GM19035 (cell line): Measurements from ENCODE around the gene PLCB4.

Experiments
- ATAC-seq: cut with Tn5 transposase; IDR thresholded peaks from one replicate; pipeline ENCODE4 v1.9.1; 2021; ENCODE audit not compliant: unreplicated experiment

PLCB4 gene

DNA sequence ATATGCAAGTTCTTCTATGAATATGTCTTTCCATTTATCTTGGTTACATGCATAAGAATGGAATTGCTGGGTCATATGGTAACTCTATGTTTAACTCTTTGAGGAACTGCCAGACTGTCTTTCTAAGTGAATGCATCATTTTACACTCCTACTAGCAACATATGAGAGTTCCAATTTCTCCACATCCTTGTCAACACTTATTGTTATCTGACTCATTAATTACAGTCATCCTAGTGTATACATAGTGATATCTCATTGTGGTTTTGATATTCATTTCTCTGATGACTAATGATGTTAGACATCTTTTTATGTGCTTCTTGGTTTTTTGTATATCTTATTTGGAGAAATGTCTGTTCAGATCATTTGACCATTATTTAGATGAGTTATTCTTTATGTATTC is 348.8 kb downstream of the PLCB4 start:
- no peak for ATAC-seq

DNA sequence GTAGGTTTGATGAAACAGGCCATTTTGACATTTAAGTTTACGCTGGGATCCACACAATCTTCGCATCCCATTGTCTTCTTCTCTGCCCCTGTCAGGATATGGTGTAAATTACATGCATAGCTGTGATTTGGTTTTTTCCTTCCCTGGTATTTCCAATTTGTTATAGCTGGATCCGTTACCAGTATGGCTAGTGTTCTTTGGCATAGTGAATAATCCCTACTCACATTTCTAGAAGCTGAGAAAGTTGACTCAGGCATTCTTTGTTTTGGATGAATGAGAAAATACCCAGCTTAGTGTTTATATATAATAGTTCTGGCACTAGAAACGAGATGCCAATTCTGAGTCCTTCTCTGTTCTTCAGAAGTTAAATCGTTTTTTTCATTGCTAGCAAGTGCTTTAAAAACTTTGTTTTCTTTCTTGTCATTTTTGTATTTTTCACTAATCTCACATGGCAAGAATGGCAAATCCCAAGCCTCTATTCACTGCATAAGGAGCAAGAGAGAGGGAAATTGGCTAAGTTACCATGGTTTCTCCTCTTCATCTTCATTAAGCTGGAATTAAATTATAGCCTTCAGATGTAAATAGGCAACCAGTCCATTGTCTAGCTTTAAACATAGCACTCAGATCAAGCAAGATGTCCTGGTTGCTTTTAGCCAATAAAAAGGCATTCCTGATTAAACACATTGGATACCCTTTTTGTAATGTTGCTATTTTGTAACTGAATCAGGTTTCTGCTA is 353.6 kb downstream of the PLCB4 start:
- no peak for ATAC-seq

DNA sequence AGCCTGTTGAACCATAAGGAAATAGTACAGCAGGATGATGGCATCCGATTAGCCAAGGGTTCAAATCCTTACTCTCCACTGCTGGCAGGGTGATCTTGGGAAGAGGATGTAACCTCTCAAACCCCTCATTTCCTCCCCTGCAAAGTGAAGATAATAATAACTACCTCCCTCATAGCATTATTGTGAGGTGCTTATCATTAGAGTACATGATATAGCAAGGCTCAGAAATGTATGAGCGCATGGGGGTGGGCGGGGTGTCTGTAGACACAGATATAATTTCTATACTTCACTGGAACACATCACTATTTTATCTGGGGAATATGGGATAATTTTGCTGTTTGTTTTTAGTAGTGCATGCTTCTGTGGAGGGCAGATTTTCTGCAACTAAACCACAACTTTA is 355.7 kb downstream of the PLCB4 start:
- no peak for ATAC-seq

DNA sequence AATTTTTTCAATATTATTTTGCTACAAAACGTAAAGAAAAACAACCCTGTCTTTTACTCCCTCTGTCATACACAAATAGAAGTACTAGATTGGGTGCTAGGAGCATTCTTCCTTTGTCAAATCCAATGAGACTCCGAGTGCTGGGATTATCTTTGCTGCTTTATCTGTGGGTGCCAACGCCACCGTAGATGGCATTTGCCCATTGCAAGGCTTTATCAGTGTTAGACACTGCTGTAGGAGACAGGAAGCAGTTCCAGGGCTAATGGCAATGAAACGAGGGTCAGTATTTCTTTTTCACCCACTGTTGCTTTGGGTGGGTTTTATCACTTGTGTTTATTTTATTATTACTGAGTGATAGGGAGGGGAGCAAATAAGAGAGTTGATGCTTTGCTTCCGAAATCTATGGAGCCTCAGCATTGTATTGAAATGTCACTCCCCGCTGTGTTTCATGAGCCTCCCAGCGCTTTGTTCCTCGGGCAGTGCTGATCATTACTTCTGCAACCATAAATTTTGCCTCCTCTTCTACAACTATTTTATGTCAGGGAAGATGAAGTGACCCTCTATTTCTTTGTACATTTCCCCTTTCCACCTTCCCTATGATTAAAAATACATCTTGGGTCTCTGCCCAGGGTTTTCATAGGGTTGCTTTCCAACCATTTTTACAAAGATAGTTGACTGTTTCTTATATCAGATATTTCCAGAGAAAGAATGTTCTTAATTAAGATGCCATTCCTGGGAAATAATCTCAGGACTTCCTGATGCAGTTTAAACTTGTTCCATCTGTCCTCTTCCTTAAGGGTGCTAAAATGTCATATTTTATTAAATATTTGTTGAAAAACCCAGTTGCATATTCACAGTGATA is 358.8 kb downstream of the PLCB4 start:
- no peak for ATAC-seq

DNA sequence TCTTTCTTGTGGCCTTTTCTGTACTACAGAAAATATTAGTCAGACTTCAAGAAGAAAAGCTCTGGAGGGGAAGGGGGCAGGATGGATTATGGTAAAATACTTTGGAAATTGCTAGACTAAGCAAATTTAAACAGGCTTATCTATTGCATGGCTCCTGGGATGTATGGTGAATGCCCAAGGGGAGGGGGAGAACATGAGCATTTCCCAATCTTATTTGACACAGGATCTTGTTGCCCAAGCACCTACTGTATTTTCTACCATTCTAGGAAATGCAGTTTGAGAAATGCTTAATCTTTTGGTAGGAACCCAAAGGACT is 359.4 kb downstream of the PLCB4 start:
- no peak for ATAC-seq

DNA sequence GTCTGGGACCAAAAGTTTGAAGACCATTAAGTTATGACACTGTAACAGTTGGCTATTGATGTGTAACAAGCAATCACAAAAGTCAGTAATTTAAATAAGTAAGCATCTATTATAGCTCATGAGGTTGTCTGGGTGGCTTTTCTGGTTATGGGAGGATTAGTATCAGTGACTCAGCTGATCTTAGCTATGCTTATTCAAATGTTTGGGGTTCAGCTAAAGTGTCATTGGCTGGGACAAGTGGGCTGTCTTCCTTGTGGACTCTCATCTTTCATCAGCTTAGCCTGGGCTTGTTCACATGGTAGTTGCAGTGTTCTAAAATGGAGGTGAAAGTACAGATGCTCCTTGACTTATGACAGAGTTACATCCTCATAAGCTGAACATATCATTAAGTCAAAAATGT is 370.9 kb downstream of the PLCB4 start:
- ATAC-seq = no peak

DNA sequence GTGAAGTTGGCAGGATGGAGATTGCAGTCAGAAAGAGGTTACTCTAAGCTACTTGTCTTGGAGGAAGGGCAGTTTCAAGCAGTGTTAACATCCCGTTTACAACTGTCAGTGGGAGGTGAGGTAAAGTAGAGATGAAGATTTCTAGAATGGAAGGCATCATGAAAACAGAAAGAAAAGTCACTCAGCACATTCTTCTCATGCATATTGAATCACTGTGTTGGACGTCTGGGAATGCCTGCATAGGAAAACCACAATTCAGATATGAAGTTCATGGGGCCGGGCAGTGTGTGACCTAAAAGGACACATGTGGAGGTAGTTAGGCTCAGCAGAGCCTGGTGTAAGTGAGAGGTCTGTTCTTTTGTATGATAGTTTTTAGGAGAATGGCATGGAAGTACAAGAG is 372.0 kb downstream of the PLCB4 start:
- no peak for ATAC-seq

DNA sequence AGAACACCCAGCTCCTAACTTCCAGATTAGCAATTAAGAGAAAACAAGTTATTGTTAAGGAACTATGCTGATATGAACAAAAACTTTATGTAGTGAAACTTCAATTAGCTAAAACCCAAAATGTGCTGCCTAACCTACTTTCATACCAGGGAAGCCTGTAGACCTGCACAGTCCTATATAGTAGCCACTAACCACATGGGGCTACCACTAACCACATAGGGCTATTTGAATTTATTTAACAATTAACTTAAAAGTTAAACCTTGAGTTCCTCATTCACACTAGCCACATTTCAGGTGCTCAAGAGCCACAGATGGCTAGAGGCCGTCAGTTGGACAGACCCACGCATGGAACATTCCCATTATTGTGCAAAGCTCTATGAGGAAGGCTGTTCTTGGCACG is 373.1 kb downstream of the PLCB4 start:
- ATAC-seq = peak; percentile 48

DNA sequence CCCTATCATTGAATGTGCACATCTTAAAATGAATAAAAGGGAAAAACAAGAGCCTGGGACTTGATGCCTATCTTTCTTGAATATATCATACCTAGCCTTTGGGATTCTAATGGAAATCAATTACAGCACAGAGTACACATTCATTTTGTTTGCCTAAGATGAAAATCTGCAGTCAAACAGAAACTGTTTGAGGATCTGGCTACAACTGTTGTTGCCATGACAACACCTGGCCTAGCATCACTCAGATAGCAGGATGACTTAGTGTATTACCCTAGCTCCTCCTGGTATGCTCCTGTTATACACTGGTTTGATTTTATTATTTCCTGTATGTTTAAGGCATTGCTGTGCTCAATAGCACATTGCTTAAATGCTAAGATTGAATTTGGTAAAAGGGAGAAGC is 374.0 kb downstream of the PLCB4 start:
- peak; percentile 77 for ATAC-seq

DNA sequence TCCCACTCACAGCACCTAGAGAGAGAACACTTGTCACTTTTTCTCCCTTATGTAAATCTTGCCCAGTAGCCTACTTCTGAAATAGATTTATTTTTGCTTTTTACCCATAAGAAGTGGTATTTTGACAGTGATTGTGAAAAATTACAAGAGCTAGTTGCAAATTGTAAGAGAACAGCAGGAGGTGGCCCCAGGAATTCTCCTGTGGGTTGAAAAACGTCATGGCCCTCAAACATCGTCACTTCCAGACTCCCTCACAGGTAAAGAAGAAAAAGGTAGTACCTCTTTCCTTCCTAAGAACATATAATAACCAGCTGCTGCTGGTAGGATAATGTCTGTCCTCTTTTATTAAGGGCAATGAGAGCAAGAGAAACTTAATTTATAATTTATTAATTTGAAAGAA is 376.0 kb downstream of the PLCB4 start:
- no peak for ATAC-seq

DNA sequence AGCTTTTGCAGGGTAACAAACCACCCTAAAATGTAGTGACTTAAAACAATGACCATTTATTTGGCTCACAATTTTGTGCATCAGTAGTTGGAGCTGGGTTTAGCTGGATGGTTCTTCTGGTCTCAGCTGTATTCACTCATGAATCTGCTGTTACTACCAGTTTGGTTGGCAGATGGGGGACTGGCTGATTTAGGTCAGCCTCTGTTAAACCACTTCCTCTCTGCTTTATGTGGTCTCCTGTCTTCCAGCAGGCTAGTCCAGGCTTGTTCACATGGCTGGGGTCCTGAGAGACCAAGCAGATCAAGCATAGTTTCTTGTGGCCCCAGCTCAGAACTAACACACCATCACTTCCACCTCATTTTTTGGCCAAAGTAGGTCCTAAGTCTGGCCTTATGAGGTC is 378.3 kb downstream of the PLCB4 start:
- no peak for ATAC-seq

DNA sequence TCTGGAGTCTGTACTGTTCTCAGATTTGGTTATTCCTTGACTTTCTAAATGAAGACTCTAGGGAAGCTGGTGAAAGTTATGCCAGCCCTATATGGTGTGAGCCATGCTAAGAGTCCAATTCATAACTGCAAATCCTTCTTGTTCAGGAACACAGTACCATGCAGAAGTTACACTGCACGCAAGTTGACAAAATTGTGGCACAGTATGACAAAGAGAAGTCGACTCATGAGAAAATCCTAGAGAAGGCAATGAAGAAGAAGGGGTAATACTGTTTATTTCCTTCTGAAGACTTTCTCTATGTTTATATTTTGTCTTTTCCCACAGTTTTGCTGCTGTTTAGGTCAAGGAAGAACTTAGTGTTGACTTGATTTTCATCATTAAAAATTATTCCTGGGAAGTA is 384.3 kb downstream of the PLCB4 start:
- no peak for ATAC-seq

DNA sequence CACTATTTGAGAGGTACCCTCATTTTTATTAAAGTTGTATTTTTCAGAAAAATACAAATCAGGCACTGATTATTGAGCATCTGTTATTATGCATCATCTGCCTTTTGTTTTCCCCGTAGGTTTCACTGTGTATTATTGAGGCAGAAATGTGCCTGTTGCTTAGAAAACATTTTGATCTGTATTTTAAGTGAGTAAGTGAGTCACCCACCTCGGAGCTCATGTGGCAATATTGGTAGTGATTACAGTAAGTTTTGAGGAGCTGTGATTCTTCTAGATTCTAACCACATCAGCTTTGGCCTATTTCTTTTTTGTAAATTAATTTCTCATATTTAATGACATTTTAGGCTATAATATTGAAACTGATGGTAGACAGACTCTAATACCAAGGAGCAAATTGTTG is 385.9 kb downstream of the PLCB4 start:
- ATAC-seq = no peak

DNA sequence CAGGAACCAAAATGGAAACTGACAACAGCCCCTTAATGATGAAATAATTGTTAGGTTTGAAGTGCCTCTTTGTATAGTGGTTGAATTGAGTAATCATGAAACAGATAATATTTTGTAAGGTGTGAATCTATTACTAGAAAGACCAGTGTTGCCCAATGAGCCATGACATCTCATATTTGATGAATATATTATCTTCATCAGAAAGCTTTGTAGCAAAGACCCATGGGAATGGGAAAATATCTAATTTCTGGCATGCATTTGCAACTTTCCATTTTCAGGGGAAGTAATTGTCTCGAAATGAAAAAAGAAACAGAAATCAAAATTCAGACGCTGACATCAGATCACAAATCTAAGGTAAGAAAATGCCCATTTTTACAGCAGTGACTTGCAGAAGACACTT is 388.2 kb downstream of the PLCB4 start:
- ATAC-seq = no peak

DNA sequence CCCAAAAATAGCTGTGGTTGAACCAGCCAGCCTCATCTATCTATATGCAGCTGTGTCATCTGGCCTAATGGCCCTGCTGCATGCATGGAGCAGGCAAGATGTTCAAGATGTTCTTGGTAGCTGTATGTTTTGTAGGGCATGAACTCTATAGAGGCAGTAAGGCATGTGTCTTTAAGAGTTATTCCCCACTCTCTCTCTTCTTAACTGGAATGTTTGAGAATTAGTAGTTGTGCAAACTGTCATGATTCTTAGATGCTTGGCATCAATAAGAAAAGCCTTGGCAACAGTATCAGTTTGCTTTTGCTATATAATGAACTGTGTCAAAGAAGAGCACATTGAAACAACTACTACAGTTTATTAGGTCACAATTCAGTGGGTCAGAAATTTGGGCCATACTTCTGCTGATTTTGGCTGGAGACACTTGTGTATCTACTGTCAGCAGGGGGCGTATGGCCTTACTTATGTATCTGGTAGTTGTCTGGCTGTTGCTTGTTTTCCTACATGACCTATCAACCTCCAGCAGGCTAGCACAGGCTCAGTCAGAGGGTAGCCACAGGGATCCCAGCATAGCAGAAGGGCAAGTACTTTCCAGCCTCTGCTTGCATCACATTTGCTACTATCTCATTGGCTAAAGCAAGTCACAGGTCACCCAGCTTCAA is 389.4 kb downstream of the PLCB4 start:
- ATAC-seq = no peak

DNA sequence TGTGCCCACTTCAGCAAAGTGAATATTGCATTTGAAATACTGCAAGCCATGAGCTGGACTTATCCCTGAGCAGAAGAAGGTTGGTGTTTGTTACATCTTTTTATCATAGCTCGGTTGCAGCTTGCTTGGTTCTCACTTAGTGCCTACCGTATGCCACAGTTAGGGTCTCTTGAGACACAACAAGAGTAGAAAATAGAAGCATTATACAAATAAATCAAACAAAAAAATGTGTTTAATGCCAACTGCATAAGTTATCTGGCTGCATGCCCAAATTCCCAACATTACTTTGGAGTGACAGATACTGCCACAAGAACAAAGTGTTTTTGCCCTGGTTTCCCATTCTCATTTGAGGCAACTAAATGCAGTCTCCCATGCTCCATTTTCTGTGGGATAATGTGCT is 391.6 kb downstream of the PLCB4 start:
- no peak for ATAC-seq

DNA sequence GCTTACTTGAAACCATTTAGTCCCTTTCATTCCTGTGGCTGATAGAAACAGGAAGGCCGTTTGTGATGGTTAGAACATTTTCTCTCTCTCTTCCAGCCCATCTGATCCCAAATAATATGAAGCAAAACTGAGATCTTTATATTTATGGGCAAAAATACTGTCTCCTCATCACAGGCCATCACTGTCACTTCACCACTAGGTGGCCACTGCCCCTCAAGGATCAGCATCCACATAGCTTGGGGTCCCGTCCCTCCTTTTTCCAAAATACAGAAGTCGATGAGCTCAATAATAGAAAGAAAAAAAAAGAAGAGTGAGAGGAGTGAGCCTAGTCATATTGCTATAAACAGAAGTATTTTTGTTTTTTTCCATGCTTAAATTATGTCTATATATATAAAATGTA is 399.1 kb downstream of the PLCB4 start:
- ATAC-seq = no peak

DNA sequence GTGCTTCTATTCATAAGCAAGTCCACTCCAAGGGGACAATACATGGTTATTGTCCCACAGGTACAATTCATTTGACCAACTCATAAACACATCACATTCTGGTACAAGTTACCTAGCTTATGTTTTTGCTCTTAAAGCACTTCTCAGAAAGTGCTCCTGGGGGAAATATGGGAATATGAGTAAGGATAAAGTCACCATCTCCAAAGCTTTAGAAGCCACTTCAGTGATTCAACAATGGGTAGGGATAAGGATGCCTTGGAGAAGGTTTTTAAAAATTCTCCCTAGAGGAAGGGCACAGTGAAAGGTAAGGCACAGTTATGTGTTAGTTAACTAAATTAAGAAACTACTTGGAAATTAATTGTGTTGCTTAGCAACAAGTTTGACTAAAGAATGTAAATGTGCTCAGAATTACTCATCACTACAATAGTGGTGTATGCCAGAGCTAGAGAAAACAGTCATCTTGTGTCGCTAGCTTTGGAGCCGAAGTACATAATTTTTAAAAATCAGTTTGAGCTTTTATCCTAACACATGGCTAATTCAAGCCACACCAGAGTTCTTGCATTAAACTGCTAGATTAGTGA is 406.0 kb downstream of the PLCB4 start:
- no peak for ATAC-seq

DNA sequence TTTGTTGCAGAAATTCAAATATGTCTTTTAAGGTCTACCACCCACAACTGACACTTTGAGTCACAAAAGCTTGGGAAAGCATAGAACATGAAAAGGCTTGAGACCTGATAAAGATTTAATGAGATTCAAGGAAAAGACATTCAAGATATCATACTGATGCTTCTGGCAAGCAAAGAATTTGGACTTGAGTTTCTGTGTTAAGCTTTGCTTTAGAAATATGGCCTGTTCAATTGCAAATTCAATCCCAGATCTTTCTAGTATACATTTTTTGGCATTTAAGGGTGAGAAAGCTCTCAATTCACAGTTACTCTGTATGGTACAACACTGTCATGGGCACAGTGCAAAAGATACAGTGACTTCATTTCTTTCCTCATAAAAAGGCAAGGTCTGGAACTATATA is 406.6 kb downstream of the PLCB4 start:
- no peak for ATAC-seq

DNA sequence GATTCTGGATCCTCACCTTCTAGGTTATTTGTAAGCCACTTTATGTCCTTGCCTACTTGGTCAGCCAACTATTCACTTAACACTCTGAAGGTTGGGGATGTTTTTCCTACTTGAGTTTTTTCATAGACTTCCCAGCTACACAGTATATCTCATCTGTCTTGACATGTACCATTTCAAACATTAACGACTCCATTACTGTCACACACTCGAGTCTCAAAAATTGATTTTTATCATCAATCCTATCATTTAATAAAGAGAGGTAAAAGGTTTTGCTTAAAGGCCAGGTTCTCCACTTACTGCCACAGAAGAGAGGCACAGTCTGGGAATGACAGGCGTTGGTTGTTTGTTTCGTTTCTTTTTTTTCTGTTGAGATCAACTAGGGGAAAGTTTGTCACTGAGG is 407.3 kb downstream of the PLCB4 start:
- no peak for ATAC-seq

DNA sequence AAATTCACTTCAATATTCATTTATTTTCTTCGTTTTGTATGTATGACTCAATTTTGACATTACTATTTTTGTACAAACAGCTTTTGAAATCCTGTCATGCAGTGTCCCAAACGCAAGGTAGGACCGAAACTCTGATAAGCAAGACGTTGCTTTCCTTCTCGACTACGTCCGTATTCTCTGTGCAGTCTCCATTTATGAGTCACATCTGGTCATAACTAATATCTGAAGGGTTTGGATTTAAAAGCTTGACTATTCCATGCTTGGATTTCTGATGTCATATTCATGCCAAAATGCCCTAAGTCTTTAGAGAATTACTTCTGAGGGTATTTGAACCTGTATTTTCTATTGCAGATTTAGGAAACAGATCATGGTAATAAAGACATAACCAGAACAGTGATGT is 407.8 kb downstream of the PLCB4 start:
- no peak for ATAC-seq

DNA sequence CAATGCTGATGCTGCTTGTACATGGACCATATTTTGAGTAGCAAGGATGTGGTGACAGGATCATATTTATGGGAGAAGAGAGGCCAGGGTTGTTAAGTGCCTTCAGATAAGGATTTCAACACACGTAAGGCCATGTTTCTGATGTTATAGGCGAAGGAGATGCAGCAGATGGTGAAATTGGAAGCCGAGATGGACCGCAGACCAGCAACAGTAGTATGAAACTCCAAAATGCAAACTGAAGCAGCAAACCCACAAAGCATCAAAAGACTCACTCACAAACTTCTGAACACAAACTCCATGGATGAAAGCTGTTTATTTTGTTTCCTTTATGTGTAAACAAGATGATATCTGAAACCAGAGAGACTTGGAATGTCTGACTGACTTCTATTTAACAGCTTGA is 409.9 kb downstream of the PLCB4 start:
- no peak for ATAC-seq
